ENCODE results near the gene NOL3. TPM values are rescaled to one million over a fixed set of nuclear protein-coding genes. Genes with fewer than 3 reads are reported as not detected.

The NOL3 gene
- total and polyA plus RNA-seq, 2 of the 13 experiments (the other 11 are each of a cell fraction or from before 2014, with no cell fraction given), result 5.7 to 20.5 TPM

DNA sequence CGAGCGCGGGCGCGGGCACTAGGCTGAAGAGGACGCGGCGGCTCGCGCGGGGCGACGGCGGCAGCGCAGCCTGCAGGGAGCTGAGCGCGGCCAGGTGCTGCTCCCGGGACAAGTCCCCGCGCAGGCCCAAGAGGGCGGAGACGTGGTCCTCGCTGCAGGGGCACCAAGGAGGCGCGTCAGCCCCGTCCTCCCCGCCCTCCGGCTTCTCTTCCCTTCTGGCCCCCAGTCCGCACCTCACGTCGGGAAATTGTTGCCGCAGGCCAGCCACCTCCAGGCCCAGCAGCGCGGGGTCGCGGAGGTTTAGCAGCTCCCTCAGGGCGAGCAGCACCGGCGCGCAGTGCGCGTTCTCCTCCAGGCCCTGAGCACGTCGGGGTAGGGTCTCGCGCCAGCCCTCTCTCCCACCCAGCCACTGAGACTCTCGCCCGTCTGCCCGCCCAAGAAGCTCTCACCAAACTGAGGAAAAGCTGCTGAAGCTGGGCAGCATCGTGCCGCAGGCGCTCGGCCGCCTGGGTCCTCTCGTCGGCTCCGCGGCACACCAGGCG is 14.2 kb downstream of the NOL3 start (continued):
- TF ChIP-seq, protein P1, sequence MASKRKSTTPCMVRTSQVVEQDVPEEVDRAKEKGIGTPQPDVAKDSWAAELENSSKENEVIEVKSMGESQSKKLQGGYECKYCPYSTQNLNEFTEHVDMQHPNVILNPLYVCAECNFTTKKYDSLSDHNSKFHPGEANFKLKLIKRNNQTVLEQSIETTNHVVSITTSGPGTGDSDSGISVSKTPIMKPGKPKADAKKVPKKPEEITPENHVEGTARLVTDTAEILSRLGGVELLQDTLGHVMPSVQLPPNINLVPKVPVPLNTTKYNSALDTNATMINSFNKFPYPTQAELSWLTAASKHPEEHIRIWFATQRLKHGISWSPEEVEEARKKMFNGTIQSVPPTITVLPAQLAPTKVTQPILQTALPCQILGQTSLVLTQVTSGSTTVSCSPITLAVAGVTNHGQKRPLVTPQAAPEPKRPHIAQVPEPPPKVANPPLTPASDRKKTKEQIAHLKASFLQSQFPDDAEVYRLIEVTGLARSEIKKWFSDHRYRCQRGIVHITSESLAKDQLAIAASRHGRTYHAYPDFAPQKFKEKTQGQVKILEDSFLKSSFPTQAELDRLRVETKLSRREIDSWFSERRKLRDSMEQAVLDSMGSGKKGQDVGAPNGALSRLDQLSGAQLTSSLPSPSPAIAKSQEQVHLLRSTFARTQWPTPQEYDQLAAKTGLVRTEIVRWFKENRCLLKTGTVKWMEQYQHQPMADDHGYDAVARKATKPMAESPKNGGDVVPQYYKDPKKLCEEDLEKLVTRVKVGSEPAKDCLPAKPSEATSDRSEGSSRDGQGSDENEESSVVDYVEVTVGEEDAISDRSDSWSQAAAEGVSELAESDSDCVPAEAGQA (IDR thresholded peaks at IDR 0.05; ENCODE audit: low read depth), result no peak
- TF ChIP-seq, protein P1 (CRISPR knock-in tag; IDR thresholded peaks at IDR 0.05; ENCODE audit: borderline replicate concordance), result no peak
- TF ChIP-seq ZNF746 (CRISPR knock-in tag; IDR thresholded peaks at IDR 0.05) (0 out of 2 replicates have a peak, but pooled peaks have one; percentile 2), HES4 (CRISPR knock-in tag; IDR thresholded peaks at IDR 0.05; ENCODE audit: borderline replicate concordance) (peak; percentile 86; the same call in 1 of the 2 replicates), ZNF572 (CRISPR knock-in tag; IDR thresholded peaks at IDR 0.05) (no peak), AKAP8 (CRISPR knock-in tag; IDR thresholded peaks at IDR 0.05) (no peak), ZNF33A (CRISPR knock-in tag; IDR thresholded peaks at IDR 0.05; ENCODE audit: borderline replicate concordance) (no peak), MATR3 (CRISPR knock-in tag; IDR thresholded peaks at IDR 0.05) (no peak), MTERF4 (CRISPR knock-in tag; IDR thresholded peaks at IDR 0.05) (peak; percentile 11; the same call in 1 of the 2 replicates), ZNF329 (CRISPR knock-in tag; IDR thresholded peaks at IDR 0.05; ENCODE audit: low read depth) (no peak), ASH2L (IDR thresholded peaks at IDR 0.05; ENCODE audit: insufficient read length, low read depth, low read length) (no peak), ZNF724P (CRISPR knock-in tag; IDR thresholded peaks at IDR 0.05; ENCODE audit: borderline replicate concordance) (peak; percentile 44; the same call in 1 of the 2 replicates), ZNF230 (CRISPR knock-in tag; IDR thresholded peaks at IDR 0.05) (no peak; the same call in 1 of the 2 replicates), HOXA9 (CRISPR knock-in tag; IDR thresholded peaks at IDR 0.05; ENCODE audit: borderline replicate concordance) (peak; percentile 14; the same call in 1 of the 2 replicates), ZFP90 (CRISPR knock-in tag; IDR thresholded peaks at IDR 0.05; ENCODE audit: borderline replicate concordance) (no peak)
- TF ChIP-seq, protein P2, sequence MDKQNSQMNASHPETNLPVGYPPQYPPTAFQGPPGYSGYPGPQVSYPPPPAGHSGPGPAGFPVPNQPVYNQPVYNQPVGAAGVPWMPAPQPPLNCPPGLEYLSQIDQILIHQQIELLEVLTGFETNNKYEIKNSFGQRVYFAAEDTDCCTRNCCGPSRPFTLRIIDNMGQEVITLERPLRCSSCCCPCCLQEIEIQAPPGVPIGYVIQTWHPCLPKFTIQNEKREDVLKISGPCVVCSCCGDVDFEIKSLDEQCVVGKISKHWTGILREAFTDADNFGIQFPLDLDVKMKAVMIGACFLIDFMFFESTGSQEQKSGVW (CRISPR knock-in tag; IDR thresholded peaks at IDR 0.05; ENCODE audit: borderline replicate concordance), result 0 out of 2 replicates have a peak, but pooled peaks have one; percentile 26
- TF ChIP-seq, protein P3, sequence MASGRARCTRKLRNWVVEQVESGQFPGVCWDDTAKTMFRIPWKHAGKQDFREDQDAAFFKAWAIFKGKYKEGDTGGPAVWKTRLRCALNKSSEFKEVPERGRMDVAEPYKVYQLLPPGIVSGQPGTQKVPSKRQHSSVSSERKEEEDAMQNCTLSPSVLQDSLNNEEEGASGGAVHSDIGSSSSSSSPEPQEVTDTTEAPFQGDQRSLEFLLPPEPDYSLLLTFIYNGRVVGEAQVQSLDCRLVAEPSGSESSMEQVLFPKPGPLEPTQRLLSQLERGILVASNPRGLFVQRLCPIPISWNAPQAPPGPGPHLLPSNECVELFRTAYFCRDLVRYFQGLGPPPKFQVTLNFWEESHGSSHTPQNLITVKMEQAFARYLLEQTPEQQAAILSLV (CRISPR knock-in tag; IDR thresholded peaks at IDR 0.05; ENCODE audit: borderline replicate concordance), result 0 out of 2 replicates have a peak, but pooled peaks have one; percentile 5
- TF ChIP-seq, protein P4, sequence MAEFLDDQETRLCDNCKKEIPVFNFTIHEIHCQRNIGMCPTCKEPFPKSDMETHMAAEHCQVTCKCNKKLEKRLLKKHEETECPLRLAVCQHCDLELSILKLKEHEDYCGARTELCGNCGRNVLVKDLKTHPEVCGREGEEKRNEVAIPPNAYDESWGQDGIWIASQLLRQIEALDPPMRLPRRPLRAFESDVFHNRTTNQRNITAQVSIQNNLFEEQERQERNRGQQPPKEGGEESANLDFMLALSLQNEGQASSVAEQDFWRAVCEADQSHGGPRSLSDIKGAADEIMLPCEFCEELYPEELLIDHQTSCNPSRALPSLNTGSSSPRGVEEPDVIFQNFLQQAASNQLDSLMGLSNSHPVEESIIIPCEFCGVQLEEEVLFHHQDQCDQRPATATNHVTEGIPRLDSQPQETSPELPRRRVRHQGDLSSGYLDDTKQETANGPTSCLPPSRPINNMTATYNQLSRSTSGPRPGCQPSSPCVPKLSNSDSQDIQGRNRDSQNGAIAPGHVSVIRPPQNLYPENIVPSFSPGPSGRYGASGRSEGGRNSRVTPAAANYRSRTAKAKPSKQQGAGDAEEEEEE (CRISPR knock-in tag; IDR thresholded peaks at IDR 0.05; ENCODE audit: borderline replicate concordance), result no peak
